Measurements from ENCODE around the gene CIC.

- TF ChIP-seq EZH2 (IDR thresholded peaks at IDR 0.05; ENCODE audit: low read depth) (no peak), CTCF (conservative IDR thresholded peaks at IDR 0.05) (no peak)
Measured at GRCh38 chr19:42251572-42252358, 17.3 kb upstream of the CIC start.
